Measurements from ENCODE around the gene TRIM28.

- no peak for TF ChIP-seq CTCF (IDR thresholded peaks at IDR 0.05)
- TF ChIP-seq POLR2A (IDR thresholded peaks at IDR 0.05): no peak
- TF ChIP-seq EP300 (IDR thresholded peaks at IDR 0.05): no peak
These were observed 12.9 kb downstream of the TRIM28 start for GRCh38 chr19:58556622-58557220.
